Activated CD8-positive, alpha-beta T cell treated with anti-CD3 and anti-CD28 coated beads, Interleukin-2, amount 10 ng/mL, durations not matched to agents 7 days and 5 days (primary cell): ENCODE data around the gene RAB2B. TPM values are rescaled to one million over a fixed set of nuclear protein-coding genes. Genes with fewer than 3 reads are reported as not detected.

ENCODE experiments used
- ATAC-seq: fragments of 150-1000 bp; cut with Tn5 transposase; one replicate; pipeline ENCODE4 v1.10.0; 2021; ENCODE audit warnings: moderate library complexity
- CTCF ChIA-PET: fragments of 350-600 bp; sonication (Branson Sonifier 250); formaldehyde crosslinking; loops from one replicate; lab custom pipeline; 2021; ENCODE audit warnings: antibody characterized with exemption; lab: Charles Lee
- POLR2A ChIA-PET: fragments of 350-600 bp; sonication (Branson Sonifier 250); formaldehyde crosslinking; loops from one replicate; lab custom pipeline; 2021; ENCODE audit warnings: antibody characterized with exemption; lab: Charles Lee
- DNase-seq: peaks from one replicate; pipeline ENCODE4 v3.0.0-alpha.2; 2020
- H3K27ac Mint-ChIP-seq: one replicate; pipeline ENCODE4 v1.8.0; 2021; ENCODE audit warnings: mild to moderate bottlenecking, mixed read lengths
- H3K27me3 Mint-ChIP-seq: one replicate; pipeline ENCODE4 v1.8.0; 2021; ENCODE audit warnings: low read depth, mixed read lengths
- H3K36me3 Mint-ChIP-seq: one replicate; pipeline ENCODE4 v1.8.0; 2021; ENCODE audit warnings: low read depth, mixed read lengths
- H3K4me1 Mint-ChIP-seq: one replicate; pipeline ENCODE4 v1.8.0; 2021; ENCODE audit warnings: low read depth, mixed read lengths
- H3K4me3 Mint-ChIP-seq: one replicate; pipeline ENCODE4 v1.8.0; 2021; ENCODE audit warnings: mild to moderate bottlenecking, mixed read lengths
- H3K9me3 Mint-ChIP-seq: one replicate; pipeline ENCODE4 v1.8.0; 2022; ENCODE audit warnings: mixed read lengths; ENCODE audit not compliant: insufficient read depth
- total RNA-seq, 2 experiments: library from RNA; stranded (reverse); gene quantifications; one replicate each; pipeline ENCODE4 v1.2.3, GENCODE V29; 2021

The RAB2B gene
- 10 to 100 TPM; 20.7 to 22.1 TPM for total RNA-seq

- POLR2A ChIA-PET = interaction anchor here (0.9 to 2.5 kb wide), 7 partner anchors 18 to 212 kb away, joined by 3 to 20 read pairs (median 4); partner anchors contain the start of genes CHD8 and METTL3
- peak within 1 kb of the TSS; percentile 98 for H3K4me3 Mint-ChIP-seq
- no peaks in the 10 kb centered on the region for H3K27me3 Mint-ChIP-seq
- no peaks in the 10 kb centered on the region for H3K9me3 Mint-ChIP-seq
- CTCF ChIA-PET = interaction anchor here (0.7 to 4.7 kb wide), 21 partner anchors 9 to 94 kb away, joined by 3 to 57 read pairs (median 4); partner anchors contain the start of genes CHD8, METTL3 and SALL2
- H3K27ac Mint-ChIP-seq = peak within 1 kb of the TSS; percentile 99
- DNase-seq (peak; percentile 97), ATAC-seq (peak; percentile 99)
- peaks cover 23% of the 10 kb centered on the region for H3K36me3 Mint-ChIP-seq
- H3K4me1 Mint-ChIP-seq = peaks cover 31% of the 10 kb centered on the region
Observed at GRCh38 chr14:21476925-21477681, at the start of gene RAB2B, which contains the start of gene TOX4. Gene RAB2B (minus strand): TSS chr14:21476959. CDS start chr14:21476872, 87 bp downstream. Gene TOX4 (plus strand): TSS chr14:21477195. CDS start chr14:21477279, 84 bp downstream.

- ATAC-seq (peak; percentile 86), DNase-seq (peak; percentile 70)
- H3K27ac Mint-ChIP-seq = peak within 1 kb of the TSS; percentile 13
- peaks cover 17% of the 10 kb centered on the region for H3K4me1 Mint-ChIP-seq
- ChIA-PET CTCF (interaction anchor here (0.8 to 3.9 kb wide), 8 partner anchors 9 to 98 kb away, joined by 3 to 33 read pairs (median 4); partner anchors contain the start of genes CHD8, METTL3 and TOX4), POLR2A (interaction anchor here (0.7 to 1.5 kb wide), 4 partner anchors 15 to 69 kb away, joined by 4 to 21 read pairs (median 4); partner anchors contain the start of gene METTL3)
- H3K9me3 Mint-ChIP-seq = no peaks in the 10 kb centered on the region
- no peaks in the 10 kb centered on the region for H3K36me3 Mint-ChIP-seq
- peaks cover 7% of the 10 kb centered on the region for H3K27me3 Mint-ChIP-seq
- peak within 1 kb of the TSS; percentile 72 for H3K4me3 Mint-ChIP-seq
Observed at GRCh38 chr14:21525962-21526671, 49.4 kb upstream of the RAB2B start, which contains the start of gene SALL2. Gene SALL2 (minus strand): TSS chr14:21526346. CDS start chr14:21526127, 219 bp downstream.

- CTCF ChIA-PET = interaction anchor here (1.0 to 3.9 kb wide), 5 partner anchors 8 to 31 kb away, joined by 3 to 33 read pairs (median 6); partner anchors contain the start of gene METTL3
- Mint-ChIP-seq H3K4me1 (peaks cover 18% of the 10 kb centered on the region), H3K36me3 (no peaks in the 10 kb centered on the region), H3K27me3 (peaks cover 7% of the 10 kb centered on the region), H3K4me3 (peak overlapping the region; percentile 72), H3K27ac (peak overlapping the region; percentile 13), H3K9me3 (no peaks in the 10 kb centered on the region)
- DNase-seq = no peak
- POLR2A ChIA-PET = interaction anchor here (0.7 to 1.5 kb wide), 3 partner anchors 15 to 69 kb away, joined by 4 to 21 read pairs (median 4); partner anchors contain the start of gene METTL3
- ATAC-seq = no peak
Observed at GRCh38 chr14:21525571-21525961, 48.8 kb upstream of the RAB2B start.

- CTCF ChIA-PET = interaction anchor here (0.6 to 0.9 kb wide), 2 partner anchors 11 to 1031 kb away, joined by 3 read pairs; no protein-coding TSS in a partner anchor
- H3K4me3 Mint-ChIP-seq = peak overlapping the region; percentile 65
- no peak overlapping the region for H3K27ac Mint-ChIP-seq
- no peak for DNase-seq
- peaks cover 20% of the 10 kb centered on the region for H3K4me1 Mint-ChIP-seq
- H3K9me3 Mint-ChIP-seq = no peaks in the 10 kb centered on the region
- no peak for ATAC-seq
- H3K36me3 Mint-ChIP-seq = no peaks in the 10 kb centered on the region
- peaks cover 5% of the 10 kb centered on the region for H3K27me3 Mint-ChIP-seq
- POLR2A ChIA-PET = no interaction called here
Observed at GRCh38 chr14:21524575-21525490, 48.1 kb upstream of the RAB2B start.

- DNase-seq (no peak), ATAC-seq (no peak)
- H3K9me3 Mint-ChIP-seq = no peaks in the 10 kb centered on the region
- no peak overlapping the region for H3K27ac Mint-ChIP-seq
- H3K4me3 Mint-ChIP-seq = no peak overlapping the region
- no peaks in the 10 kb centered on the region for H3K36me3 Mint-ChIP-seq
- POLR2A ChIA-PET = interaction anchor here (1.2 kb wide), 1 partner anchor 13 kb away, joined by 6 read pairs; the partner anchor contains the start of gene METTL3
- peaks cover 20% of the 10 kb centered on the region for H3K4me1 Mint-ChIP-seq
- H3K27me3 Mint-ChIP-seq = peaks cover 11% of the 10 kb centered on the region
- CTCF ChIA-PET = interaction anchor here (1.1 to 1.6 kb wide), 3 partner anchors 10 to 58 kb away, joined by 3 to 5 read pairs (median 3); no protein-coding TSS in a partner anchor
Observed at GRCh38 chr14:21523203-21523602, 46.4 kb upstream of the RAB2B start.

- DNase-seq = no peak
- Mint-ChIP-seq H3K36me3 (no peaks in the 10 kb centered on the region), H3K27ac (no peak overlapping the region), H3K27me3 (peaks cover 13% of the 10 kb centered on the region), H3K4me1 (peaks cover 11% of the 10 kb centered on the region), H3K9me3 (no peaks in the 10 kb centered on the region), H3K4me3 (no peak overlapping the region)
- ChIA-PET POLR2A (no interaction called here), CTCF (interaction anchor here (2.7 kb wide), 1 partner anchor 23 kb away, joined by 9 read pairs; no protein-coding TSS in a partner anchor)
- ATAC-seq = no peak
Observed at GRCh38 chr14:21521501-21521900, 44.7 kb upstream of the RAB2B start.

GRCh38 chr14:21520767-21521166 is 44.0 kb upstream of the RAB2B start:
- Mint-ChIP-seq H3K9me3 (no peaks in the 10 kb centered on the region), H3K36me3 (no peaks in the 10 kb centered on the region), H3K27ac (no peak overlapping the region), H3K4me3 (no peak overlapping the region), H3K27me3 (peaks cover 13% of the 10 kb centered on the region), H3K4me1 (peaks cover 10% of the 10 kb centered on the region)
- ATAC-seq = no peak
- ChIA-PET CTCF (interaction anchor here (2.7 kb wide), 1 partner anchor 22 kb away, joined by 9 read pairs; no protein-coding TSS in a partner anchor), POLR2A (no interaction called here)
- DNase-seq = no peak

GRCh38 chr14:21518725-21519124 is 42.0 kb upstream of the RAB2B start:
- Mint-ChIP-seq H3K36me3 (no peaks in the 10 kb centered on the region), H3K27ac (no peak overlapping the region), H3K4me3 (no peak overlapping the region), H3K9me3 (no peaks in the 10 kb centered on the region), H3K27me3 (peaks cover 18% of the 10 kb centered on the region), H3K4me1 (peaks cover 4% of the 10 kb centered on the region)
- ATAC-seq (no peak), DNase-seq (no peak)
- ChIA-PET POLR2A (interaction anchor here (1.4 kb wide), 1 partner anchor 8 kb away, joined by 4 read pairs; the partner anchor contains the start of gene METTL3), CTCF (interaction anchor here (1.6 kb wide), 1 partner anchor 20 kb away, joined by 9 read pairs; no protein-coding TSS in a partner anchor)

GRCh38 chr14:21514341-21514740 is 37.6 kb upstream of the RAB2B start:
- no peak for DNase-seq
- H3K9me3 Mint-ChIP-seq = no peaks in the 10 kb centered on the region
- CTCF ChIA-PET = interaction anchor here (0.7 to 7.5 kb wide), 3 partner anchors 10 to 14 kb away, joined by 3 to 104 read pairs (median 3); partner anchors contain the start of gene SALL2

More at GRCh38 chr14:21514341-21514740, 37.6 kb upstream of the RAB2B start:
- H3K4me3 Mint-ChIP-seq = no peak overlapping the region
- POLR2A ChIA-PET = no interaction called here
- H3K4me1 Mint-ChIP-seq = peaks cover 16% of the 10 kb centered on the region
- peaks cover 12% of the 10 kb centered on the region for H3K36me3 Mint-ChIP-seq
- no peak for ATAC-seq
- H3K27ac Mint-ChIP-seq = no peak overlapping the region
- peaks cover 15% of the 10 kb centered on the region for H3K27me3 Mint-ChIP-seq
